Activated B cell treated with CpG ODN at 0.5 μM for 24 hours (primary cell): ENCODE results near the gene ATAT1. TPM values are rescaled to one million over a fixed set of nuclear protein-coding genes. Genes with fewer than 3 reads are reported as not detected.

Source experiments
- ATAC-seq: fragments of 200-7000 bp; cut with Tn5 transposase; one replicate; pipeline ENCODE4 v1.10.0; 2021; ENCODE audit warnings: low read depth, mild to moderate bottlenecking, moderate library complexity
- CTCF ChIA-PET: fragments of 350-600 bp; sonication (Branson Sonifier 250); formaldehyde crosslinking; loops from one replicate; lab custom pipeline; 2021; ENCODE audit warnings: antibody characterized with exemption; lab: Charles Lee
- POLR2A ChIA-PET: fragments of 350-600 bp; sonication (Branson Sonifier 250); formaldehyde crosslinking; loops from one replicate; lab custom pipeline; 2021; ENCODE audit warnings: antibody characterized with exemption; lab: Charles Lee
- DNase-seq: peaks from one replicate; pipeline ENCODE4 v3.0.0; 2022
- H3K27ac Mint-ChIP-seq: one replicate; pipeline ENCODE4 v1.8.0; 2020; ENCODE audit warnings: mixed read lengths
- H3K27me3 Mint-ChIP-seq: one replicate; pipeline ENCODE4 v1.8.0; 2021; ENCODE audit warnings: mixed read lengths
- H3K36me3 Mint-ChIP-seq: one replicate; pipeline ENCODE4 v1.8.0; 2021; ENCODE audit warnings: low read depth, mixed read lengths
- H3K4me1 Mint-ChIP-seq: one replicate; pipeline ENCODE4 v1.8.0; 2021; ENCODE audit warnings: mixed read lengths
- H3K4me3 Mint-ChIP-seq: one replicate; pipeline ENCODE4 v1.8.0; 2020; ENCODE audit warnings: mild to moderate bottlenecking, mixed read lengths
- H3K9me3 Mint-ChIP-seq: one replicate; pipeline ENCODE4 v1.8.0; 2020; ENCODE audit warnings: mixed read lengths
- CTCF ChIP-seq: fragments of 200-600 bp; IDR thresholded peaks from one replicate; pipeline ENCODE4 v1.8.0; 2022; ENCODE audit warnings: antibody characterized with exemption, mild to moderate bottlenecking
- intact Hi-C: fragments of 100-400 bp; cut with micrococcal nuclease; formaldehyde crosslinking; loops from one replicate; pipeline ENCODE4 v1.15.1; 2024
- total RNA-seq: library from RNA; stranded (reverse); gene quantifications from 2 replicates; pipeline ENCODE4 v1.2.3, GENCODE V29; 2022

ATAT1 gene
- total RNA-seq, 1 donor from 2014 or later, result 10.3 TPM

- peaks cover 70% of the 10 kb centered on the region for H3K36me3 Mint-ChIP-seq
- H3K9me3 Mint-ChIP-seq, result no peaks in the 10 kb centered on the region
- H3K4me3 Mint-ChIP-seq, result no peak overlapping the region
- peaks cover 21% of the 10 kb centered on the region for H3K4me1 Mint-ChIP-seq
- ChIA-PET POLR2A (interaction anchor here (1.3 to 3.1 kb wide), 4 partner anchors 8 to 105 kb away, joined by 5 to 17 read pairs (median 8); partner anchors contain the start of genes MRPS18B and PPP1R10), CTCF (interaction anchor here (1.2 to 1.6 kb wide), 4 partner anchors 44 to 106 kb away, joined by 3 to 11 read pairs (median 6); partner anchors contain the start of gene DHX16)
- no peaks in the 10 kb centered on the region for H3K27me3 Mint-ChIP-seq
- TF ChIP-seq CTCF, result no peak
- ATAC-seq (no peak), DNase-seq (no peak)
- H3K27ac Mint-ChIP-seq, result peak overlapping the region; percentile 56
- intact Hi-C loops, result no loop called here
These were observed 1.2 kb upstream of the ATAT1 start for GRCh38 chr6:30625511-30625910.

DNA sequence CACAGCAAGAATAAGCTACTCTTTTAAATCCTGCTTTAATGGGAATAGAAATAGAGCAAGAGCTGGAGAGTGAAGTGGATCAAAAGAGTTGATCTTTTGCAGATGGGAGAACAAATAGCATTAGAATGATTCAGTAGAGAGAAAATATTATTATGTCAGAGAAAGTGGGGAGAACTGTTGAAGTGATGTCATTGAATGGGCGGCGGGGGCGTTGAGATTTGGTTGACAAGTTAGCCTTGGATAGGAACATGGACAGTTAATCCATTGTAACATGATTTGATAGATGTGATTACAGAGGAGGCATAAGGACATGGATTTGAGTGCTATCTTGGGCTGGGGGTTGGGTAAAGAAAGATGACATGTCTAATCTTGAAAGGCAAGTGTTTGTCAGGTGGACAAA, 9.2 kb downstream of the ATAT1 start:
- Mint-ChIP-seq H3K4me3 (no peak overlapping the region), H3K9me3 (no peaks in the 10 kb centered on the region), H3K27ac (no peak overlapping the region), H3K27me3 (no peaks in the 10 kb centered on the region), H3K36me3 (peaks cover 38% of the 10 kb centered on the region), H3K4me1 (no peaks in the 10 kb centered on the region)
- DNase-seq (no peak), ATAC-seq (no peak)
- CTCF ChIA-PET, result no interaction called here
- no peak for TF ChIP-seq CTCF
- POLR2A ChIA-PET, result no interaction called here
- intact Hi-C loops, result no loop called here

DNA sequence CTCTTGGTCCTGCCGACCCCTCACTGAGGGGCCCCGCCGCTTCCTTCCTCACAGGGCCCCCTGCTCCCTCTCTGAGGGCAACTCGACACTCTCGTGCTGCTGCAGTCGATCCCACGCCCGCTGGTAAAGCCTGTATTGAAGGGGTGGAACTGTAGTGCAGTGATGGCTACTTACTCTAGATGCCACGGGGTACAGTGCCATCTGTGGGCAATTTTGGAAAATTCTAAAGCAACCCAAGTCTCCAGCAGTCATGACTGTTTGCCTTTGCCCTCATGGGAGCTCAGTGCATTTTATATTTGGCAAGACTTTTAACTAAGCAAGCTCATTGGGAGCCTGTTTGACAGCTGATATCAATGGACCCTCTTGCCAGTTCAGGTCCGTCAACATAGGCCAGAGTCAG, 13.8 kb downstream of the ATAT1 start:
- POLR2A ChIA-PET, result interaction anchor here (0.6 to 0.7 kb wide), 2 partner anchors 18 to 29 kb away, joined by 3 read pairs; no protein-coding TSS in a partner anchor
- Mint-ChIP-seq H3K9me3 (no peaks in the 10 kb centered on the region), H3K27ac (no peak overlapping the region), H3K36me3 (peaks cover 53% of the 10 kb centered on the region), H3K4me3 (no peak overlapping the region), H3K4me1 (peaks cover 5% of the 10 kb centered on the region), H3K27me3 (no peaks in the 10 kb centered on the region)
- intact Hi-C loops, result no loop called here
- no peak for DNase-seq
- CTCF ChIA-PET, result interaction anchor here (0.9 kb wide), 1 partner anchor 90 kb away, joined by 3 read pairs; no protein-coding TSS in a partner anchor
- no peak for TF ChIP-seq CTCF
- no peak for ATAC-seq

- no peak for TF ChIP-seq CTCF
- intact Hi-C loops, result no loop called here
- H3K9me3 Mint-ChIP-seq, result no peaks in the 10 kb centered on the region
- H3K27me3 Mint-ChIP-seq, result no peaks in the 10 kb centered on the region
- H3K36me3 Mint-ChIP-seq, result peaks cover 53% of the 10 kb centered on the region
- ATAC-seq, result no peak
- CTCF ChIA-PET, result interaction anchor here (0.9 to 1.0 kb wide), 2 partner anchors 90 to 96 kb away, joined by 3 read pairs; no protein-coding TSS in a partner anchor
- H3K27ac Mint-ChIP-seq, result no peak overlapping the region
- POLR2A ChIA-PET, result interaction anchor here (0.6 to 1.9 kb wide), 4 partner anchors 23 to 101 kb away, joined by 3 to 4 read pairs (median 4); partner anchors contain the start of genes FLOT1, MRPS18B and PPP1R10
- H3K4me1 Mint-ChIP-seq, result peaks cover 11% of the 10 kb centered on the region
- DNase-seq, result no peak
- no peak overlapping the region for H3K4me3 Mint-ChIP-seq
These were observed 14.4 kb downstream of the ATAT1 start for GRCh38 chr6:30641048-30641447.

GRCh38 chr6:30643656-30644055, 17.0 kb downstream of the ATAT1 start:
- intact Hi-C loops, result no loop called here
- CTCF ChIA-PET, result no interaction called here
- no peak overlapping the region for H3K4me3 Mint-ChIP-seq
- H3K9me3 Mint-ChIP-seq, result no peaks in the 10 kb centered on the region
- H3K4me1 Mint-ChIP-seq, result peaks cover 26% of the 10 kb centered on the region
- ATAC-seq, result no peak
- peaks cover 58% of the 10 kb centered on the region for H3K36me3 Mint-ChIP-seq
- POLR2A ChIA-PET, result interaction anchor here (0.6 kb wide), 1 partner anchor 22 kb away, joined by 4 read pairs; no protein-coding TSS in a partner anchor
- no peak overlapping the region for H3K27ac Mint-ChIP-seq
- DNase-seq, result no peak
- no peaks in the 10 kb centered on the region for H3K27me3 Mint-ChIP-seq
- TF ChIP-seq CTCF, result no peak
